D341Med (cell line): Measurements from ENCODE around the gene GALNT9.
"Not testable (repeated sequence)": the region's sequence is repeated elsewhere in the genome, so short reads cannot be mapped to it uniquely, and the experiment has no call there.

Experiments used
- DNase-seq: peaks from one replicate; pipeline ENCODE4 v3.0.0; 2012; ENCODE audit warnings: low spot score

Gene GALNT9

DNA sequence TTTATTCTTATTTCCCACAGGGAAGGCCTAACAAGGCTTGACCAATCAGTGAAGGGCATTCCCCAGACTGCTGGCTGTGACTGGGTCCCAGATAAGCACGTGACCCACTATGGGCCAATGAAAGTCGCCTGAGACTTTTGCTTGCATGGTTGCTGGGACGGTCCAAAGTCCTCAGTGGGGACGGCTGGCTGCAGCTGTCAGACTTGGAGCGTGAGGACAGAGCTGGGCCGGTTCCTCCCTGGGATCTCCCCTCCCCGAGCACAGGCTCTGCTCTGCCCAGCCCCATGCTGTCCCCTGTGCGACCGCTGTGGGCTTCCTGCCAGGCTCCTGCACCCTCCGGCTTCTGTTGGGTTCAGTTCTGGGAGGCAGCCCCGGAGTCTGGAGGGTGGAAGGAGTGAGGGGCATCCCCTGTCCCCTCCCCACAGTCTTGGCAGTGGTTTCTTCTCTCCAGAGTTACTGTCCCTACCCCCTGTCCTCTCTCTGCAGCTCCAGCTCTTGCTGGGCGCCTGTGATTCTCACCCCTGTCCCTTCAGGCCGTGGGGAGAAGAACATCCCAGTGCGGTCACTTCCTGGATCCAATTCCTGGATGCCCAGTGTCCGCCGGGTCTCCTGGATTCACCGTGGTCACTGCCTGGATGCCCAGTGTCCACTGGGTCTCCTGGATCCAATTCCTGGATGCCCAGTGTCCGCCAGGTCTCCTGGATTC is 50.1 kb downstream of the GALNT9 start:
- DNase-seq = no peak

DNA sequence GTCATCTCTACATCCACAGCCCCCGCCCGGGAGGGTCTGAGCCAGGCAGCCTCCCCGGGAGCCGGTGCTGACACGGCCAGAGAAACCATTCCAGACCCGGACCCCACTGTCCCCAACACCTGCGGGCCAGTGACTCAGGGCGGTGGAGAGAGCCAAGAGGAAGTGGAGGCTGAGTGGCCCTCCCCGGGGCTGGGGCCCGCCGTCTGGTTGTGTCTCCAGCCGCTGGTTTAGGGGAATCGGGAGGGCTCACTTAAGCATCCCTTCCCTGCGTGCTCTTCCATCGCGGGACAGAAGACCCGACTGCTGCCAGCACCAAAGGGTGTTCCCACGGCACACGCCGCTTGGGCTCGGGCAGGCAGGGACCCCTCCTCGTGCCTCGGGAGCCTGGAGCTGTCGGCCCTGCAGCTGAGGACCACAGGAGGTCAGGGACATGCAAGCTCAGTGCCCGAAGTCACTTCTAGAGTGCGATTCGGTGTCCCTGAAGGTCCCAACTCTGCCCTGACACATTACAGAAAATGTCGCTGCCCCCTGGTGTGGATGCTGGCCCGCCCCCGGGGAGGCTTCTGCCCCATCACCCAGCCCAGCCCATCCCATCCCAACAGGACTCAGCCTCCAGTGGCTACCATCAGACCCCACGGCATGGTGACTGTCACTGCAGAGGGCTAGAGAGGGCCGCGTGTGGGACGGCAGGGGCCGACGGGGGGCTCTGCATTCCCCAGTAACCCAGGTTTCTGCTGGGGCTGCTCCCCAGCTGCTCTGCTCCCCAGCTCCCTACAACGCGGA is 50.8 kb downstream of the GALNT9 start:
- no peak for DNase-seq

DNA sequence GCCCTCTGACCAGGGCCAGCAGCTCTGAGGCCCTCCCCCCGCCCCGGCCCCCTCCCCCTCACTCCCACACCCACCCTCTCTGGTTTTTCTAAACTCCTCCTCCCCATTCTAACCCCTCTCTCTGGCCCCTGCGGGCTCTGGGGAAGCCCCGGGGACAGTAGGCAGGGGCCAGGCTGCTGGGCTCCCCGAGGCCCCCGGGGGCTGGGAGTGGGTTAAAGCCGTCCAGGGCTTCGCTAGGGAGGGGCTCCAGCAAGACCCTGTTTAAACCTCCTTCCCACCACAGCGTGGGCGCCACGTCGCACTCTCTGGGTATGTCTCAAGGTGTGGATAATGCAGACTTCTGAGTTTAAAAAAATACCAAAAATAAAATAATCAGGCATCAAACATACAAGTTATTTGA is 51.4 kb downstream of the GALNT9 start:
- no peak for DNase-seq

DNA sequence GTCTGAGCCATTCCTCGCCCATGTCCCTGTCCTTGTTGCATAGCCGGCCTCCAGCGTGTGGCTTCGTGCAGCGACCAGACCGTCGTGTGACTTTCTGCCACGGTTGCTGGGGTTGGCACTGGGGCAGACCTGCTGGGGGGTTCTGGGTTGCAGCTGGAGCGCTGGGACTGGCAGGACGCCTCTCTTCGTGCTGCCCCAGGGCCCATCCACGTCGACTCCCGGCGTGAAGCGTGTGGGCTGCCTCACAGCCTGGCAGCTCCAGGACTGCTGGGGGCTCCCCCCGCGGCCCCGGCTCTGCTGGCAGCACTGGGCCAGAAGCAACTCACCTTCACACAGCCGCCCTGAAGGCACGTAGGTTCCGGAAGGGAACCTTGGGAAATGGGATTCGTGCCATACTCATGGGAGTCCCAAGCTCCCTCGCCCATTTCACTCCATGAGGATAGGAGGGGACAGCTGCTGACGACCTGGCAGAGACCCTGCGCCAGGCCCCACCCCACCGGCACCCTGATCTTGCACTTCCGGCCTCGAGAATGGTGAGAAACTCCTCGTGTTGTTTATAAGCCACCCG is 51.9 kb downstream of the GALNT9 start:
- DNase-seq = no peak

DNA sequence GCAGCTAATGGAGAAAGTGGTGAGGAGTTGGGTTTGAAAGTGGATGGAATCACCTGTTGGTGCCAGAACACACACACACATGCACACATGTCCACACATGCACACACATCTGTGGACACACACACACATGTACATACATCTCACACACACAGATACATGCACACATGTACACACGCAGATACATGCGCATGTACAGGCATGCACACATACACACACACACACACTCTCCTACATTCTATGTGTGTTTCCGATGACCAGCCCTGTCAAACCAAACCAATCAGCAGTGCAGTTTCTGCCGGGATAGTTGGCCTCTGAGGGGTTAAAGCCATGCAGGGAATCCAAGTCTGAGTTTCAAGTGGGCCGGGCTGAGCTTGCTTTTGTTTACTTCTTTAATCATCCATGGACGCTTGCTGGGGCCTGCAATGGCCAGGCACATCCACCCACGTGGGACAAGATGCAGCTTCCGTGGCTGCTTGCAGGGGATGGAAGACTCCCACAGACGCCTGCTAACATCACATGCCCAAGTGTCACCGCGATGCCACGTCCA is 52.5 kb downstream of the GALNT9 start:
- no peak for DNase-seq

DNA sequence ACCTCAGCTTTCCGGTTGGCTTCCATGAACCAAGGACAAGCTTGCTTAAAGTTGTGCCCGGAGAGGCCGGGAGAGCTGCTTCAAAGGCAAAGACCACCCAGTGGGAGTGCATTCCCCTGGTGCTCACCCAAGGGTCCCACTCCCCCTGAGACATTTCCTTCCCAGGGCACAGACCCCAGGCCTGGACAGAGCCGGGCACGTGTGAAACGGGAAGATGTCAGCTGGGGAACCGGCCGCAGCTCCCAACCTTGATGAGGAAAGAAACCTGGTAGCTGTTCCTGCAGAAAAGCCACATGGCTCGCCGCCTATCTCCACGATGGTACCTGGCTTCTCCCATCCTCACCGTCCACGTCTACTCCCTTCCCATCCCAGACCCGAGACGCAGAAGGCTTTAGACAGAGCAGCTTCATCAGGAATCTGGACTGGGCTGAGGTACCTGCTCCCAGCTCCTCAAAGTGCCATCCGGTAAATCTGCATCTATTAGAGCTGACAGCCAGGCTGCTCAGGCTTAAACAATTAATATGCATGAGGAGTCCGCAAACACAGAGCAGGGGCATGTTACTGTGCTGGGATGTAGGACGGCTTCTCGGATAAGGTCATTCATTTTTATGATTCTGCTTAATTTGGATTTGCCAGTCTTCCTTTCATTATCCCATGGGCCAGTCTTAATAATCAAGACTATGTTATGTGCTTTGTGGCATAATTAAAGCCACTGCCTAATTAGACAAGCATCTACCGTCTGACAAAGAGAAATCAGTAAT is 53.1 kb downstream of the GALNT9 start:
- no peak for DNase-seq

DNA sequence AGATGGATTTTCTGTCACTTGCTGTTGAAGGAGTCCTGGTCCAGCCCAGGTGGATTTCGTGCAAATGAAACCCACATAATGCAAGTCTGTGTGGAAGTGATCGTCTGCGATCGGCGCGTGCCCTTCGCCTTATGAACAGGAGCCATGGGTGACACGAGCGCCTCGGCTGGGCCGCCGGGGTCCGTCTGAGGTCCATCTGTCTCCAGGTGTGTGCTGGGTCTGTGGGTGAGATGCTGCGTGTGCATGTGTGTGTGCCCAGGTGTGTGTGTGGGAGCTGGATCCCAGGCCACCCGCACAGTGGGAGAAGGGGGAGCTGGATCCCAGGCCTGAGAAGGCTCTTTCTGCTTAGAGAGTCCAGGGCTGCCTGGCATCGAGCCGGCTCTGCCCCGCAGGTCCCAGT is 53.8 kb downstream of the GALNT9 start:
- DNase-seq = no peak

DNA sequence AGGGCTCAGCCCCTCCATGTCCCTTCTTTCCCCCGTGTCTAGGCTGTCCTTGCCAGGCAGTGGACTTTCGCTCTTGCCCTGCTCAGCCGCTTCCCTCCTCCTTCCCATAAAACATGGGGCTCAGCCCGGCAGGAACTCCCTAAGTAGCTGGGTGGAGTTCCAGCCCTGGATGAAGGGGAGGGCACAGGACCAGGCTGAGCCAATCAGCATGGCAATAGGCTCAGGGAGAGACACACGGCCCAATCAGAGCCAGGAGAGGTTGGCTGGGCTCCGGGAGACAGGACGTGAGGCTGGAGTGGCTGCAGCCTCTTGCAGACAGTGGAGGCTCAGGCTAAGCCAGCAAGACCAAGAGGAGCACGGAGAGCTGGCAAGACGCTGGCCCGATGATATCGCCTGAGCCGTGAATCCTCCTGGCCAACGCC is 54.3 kb downstream of the GALNT9 start:
- peak; percentile 82 for DNase-seq

DNA sequence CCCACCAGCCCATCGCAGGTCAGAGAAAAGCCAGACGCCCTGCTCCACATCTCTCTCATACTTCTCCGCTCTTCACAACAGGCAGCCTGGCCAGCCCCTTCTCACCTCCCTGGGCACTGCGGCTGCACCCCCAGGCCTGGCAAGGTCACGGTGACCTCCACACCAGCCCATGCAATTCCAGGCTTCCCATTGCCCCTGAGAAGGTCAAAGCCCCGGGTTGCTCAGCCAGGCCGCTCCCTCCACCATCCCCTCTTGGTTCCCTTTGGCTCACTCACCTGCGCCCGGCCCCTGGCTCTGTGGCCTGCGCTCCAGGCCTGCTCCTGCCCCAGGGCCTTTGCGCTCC is 55.4 kb downstream of the GALNT9 start:
- DNase-seq = no peak

DNA sequence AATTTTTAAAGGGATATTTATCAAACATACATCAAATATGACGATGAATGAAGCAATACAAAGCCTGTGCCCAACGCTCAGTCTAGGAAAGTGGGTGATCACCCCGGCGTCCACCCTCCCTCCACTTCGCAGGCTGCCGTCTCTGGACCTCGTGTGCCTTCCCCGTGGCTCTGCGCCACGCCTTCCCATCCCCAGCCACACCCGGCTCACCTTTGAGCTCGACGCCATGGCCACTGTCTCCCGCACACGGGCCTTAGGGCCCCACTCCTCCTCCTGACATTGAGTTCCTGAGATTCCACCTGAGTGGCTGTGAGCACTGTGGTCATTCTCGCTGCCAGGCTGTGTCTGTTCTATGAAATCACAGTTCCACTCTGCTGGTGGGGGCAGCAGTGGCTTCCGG is 56.7 kb downstream of the GALNT9 start:
- DNase-seq = no peak

DNA sequence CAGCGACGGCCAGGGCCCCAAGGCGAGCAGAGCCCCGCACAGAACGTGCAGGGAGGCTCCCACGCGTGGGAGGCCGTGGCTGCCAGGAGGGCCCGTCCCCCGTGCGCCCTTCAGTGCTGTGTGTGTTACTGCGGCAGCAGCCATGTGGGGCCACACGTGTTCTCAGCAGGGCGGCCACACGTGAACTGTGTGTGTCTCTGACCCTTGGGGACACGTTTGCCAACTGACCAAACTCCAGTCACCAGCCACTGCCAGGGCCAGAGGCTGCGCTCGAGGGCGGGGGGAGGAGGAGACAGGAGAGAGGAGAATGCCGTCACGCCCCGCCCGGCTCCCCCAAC is 57.7 kb downstream of the GALNT9 start:
- no peak for DNase-seq

DNA sequence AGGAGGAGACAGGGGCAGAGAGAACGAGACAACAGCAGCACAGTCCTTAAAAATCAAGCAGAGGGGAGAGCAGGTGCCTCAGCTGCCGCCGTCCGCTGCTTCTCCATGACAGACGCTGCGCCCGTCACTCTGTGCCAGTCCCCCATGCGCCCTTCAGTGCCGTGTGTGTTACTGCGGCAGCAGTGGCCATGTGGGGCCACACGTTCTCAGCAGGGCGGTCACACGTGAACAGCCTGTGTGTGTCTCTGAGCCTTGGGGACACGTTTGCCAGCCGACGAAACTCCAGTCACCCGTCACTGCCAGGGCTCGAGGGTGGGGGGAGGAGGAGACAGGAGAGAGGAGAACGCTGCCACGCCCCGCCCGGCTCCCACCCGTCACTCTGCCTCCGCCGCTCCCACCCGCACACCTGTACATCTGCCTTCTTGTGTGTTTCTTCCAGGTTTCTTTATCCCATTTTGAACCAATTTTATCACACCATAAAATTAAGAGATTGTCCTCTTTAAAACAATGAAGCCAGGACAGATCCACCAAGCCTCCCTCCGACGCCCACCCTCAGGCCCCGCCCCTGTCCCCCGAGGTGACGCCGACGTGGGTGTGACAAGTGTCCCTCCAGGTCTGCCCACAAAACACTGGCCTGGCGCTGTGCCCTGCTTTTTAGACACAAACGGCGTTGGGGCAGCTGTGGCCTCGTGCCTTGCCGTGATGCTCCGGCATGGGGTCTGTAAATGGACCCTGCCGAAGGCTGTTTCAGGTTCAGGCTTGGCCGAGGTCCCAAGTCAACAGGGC is 58.2 kb downstream of the GALNT9 start:
- DNase-seq = no peak

DNA sequence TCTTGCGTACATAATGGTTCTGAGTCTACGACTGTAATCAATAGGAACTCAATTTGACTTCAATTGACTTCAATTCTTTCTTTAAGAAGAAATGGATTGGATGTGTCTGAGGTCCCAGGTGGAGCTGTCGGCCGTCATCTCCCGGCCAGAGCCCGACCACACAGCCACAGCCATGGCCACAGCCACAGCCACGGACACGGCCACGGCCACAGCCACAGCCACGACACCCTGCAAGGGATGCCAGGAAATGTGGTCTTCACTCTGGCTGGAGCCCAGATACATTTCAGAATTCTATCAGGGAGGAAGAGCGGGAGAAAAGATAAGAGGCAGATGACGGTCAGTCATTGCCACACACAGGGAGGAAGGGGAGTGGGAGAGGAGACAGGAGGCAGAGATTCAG is 58.9 kb downstream of the GALNT9 start:
- no peak for DNase-seq

DNA sequence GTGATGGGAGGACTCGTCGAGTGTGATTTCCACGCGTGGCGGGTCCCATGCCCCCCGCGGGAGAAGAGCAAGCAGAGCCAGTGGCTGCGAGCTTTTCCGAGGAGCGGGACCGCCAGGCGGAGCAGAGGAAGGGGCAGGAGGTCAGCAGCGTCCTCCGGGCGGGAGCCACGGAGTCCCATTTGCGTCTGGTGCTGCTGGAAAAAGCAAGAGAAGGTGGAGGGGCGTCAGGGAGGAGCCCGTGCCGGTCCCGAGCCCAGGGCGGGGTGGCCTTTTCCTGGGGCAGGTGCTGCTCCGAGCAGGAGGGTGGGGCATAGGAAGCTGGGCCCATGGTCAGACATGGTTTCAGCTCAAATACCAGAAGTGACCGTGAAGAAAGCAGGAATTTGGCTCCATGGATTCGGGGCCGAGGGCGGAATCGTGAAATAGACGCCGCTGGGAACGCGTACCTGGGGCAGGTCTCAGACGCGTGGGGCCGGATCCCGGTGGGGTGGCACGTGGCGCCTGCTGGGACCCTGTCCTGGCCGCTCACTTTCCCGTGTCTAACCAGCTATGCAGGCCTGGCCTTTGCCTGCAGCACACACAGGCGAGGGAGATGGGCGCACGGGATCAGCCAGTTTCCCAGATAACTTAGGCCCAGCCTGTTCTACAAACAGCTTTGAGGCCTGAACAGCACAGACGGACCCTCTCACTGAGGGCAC is 60.0 kb downstream of the GALNT9 start:
- no peak for DNase-seq

DNA sequence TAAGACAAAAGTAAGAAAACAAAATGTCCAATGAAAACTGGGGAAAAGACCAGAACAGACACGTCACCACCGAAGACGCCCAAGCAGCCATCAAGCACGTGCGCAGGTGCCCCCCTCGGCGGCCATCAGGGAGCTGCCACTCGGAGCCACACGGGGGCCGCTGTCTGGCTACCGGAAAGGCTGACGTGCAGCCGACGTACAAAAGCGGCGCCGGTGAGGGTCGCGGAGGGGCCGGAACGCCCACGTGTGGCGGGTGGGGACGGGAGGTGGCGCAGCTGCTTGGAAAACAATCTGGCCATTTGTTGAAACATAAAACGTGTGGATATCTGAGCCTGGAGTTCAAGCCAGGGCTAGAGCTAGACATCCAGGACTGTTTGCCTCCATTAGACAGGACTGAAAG is 60.7 kb downstream of the GALNT9 start:
- no peak for DNase-seq

DNA sequence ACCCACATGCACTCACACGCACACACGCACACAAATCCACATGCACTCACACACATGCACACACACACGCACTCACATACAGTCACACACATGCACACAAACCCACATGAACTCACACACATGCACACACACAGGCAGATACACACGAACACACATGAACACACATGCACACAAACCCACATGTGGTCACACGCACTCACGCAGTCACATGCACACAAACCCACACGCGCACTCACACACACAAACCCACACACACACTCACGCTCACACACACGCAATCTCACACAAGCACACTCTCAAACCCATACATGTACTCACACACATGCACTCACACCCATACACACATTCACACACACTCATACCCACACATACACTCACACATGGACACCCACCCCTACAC is 61.5 kb downstream of the GALNT9 start:
- DNase-seq = no peak

DNA sequence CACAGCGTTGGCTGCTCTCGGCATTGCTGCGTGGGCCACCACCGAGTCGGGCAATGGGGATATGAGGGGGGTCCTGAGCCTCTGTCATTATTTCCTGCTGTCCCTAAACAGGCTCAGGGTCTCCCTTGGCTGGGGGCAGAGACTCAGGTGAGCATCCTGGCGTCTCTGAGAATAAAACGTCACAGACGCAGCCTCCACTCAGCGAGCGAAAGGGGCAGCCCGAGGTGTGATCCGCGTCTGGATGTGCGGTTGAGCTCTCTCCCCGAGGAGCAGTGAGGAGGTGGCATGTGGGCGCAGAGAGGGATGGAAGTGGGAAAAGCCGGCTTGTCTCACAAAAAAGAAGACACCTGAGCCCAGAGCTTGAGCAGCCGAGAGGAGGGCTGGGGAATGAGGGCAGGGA is 62.6 kb downstream of the GALNT9 start:
- no peak for DNase-seq

DNA sequence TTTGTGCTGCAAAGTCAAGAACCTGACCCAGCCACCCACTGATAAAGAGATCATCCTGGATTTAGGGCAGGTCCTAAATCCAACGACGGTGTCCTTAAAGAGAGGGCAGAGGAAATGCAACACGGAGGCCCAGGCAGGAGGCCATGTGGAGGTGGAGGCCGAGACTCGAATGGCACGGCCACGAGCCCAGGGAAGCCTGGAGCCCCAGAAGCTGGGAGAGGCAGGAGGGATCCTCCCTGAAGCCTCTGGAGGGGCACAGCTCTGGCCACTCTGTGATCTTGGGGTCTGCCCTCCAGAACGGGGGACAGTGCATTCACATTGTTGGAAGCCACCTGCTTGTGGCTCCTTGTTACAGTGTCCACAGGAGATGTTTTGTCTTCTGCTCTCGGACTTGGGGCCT is 63.0 kb downstream of the GALNT9 start:
- no peak for DNase-seq

DNA sequence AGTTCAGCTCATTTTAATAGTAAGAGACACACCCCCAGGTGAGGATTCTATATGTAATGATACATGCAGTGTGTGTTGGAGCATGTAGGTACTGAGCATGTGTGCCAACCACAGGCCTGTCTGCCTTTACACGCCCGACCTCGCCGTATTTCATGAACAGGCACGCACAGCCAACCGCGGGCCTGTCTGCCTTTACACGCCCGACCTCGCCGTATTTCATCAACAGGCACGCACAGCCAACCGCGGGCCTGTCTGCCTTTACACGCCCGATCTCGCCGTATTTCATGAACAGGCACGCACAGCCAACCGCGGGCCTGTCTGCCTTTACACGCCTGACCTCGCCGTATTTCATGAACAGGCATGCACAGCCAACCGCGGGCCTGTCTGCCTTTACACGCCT is 63.6 kb downstream of the GALNT9 start:
- DNase-seq = not testable (repeated sequence)

DNA sequence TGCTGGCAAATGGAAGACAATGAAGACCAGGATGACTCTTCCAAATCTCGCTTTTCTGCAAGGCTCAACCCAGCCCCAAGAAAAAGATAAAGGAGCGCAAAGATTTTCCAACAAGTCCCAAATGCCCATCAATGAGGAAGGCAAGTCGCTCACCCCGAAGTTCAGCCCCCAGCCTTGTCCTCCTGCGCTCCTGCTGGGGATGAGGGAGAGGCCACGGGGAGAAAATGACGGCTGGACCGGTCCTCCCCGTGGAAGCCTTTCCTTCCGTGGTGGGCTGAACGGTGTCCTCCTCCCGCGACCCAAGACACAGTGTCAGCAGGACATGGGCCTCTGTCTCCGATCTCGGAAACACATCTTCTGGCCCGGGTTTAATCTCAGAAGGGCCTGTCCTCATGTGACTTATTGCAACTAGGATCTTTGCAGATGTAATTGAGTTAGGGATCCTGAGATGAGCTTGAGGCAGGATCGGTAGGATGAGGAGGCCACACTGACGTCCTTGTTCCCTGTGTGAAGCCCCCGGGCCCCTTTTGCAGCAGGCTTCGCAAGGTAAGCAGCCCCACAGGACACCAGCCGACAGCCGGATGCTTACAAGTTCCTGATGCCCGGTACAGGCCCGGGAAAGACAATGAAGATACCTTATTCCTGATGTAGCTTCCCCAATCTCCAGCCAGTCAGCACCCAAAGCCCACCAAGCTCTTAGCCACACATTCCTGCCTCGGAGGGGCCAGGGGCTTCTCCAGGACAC is 64.2 kb downstream of the GALNT9 start:
- no peak for DNase-seq
